GM12872 (cell line): ENCODE results near the gene CMTM7.

Experiments used
- CTCF ChIP-seq: IDR thresholded peaks from 3 replicates; pipeline ENCODE4 v1.5.1; 2011; ENCODE audit warnings: low read depth, mild to moderate bottlenecking, low read length, moderate library complexity; ENCODE audit not compliant: insufficient read depth

CMTM7 gene

DNA sequence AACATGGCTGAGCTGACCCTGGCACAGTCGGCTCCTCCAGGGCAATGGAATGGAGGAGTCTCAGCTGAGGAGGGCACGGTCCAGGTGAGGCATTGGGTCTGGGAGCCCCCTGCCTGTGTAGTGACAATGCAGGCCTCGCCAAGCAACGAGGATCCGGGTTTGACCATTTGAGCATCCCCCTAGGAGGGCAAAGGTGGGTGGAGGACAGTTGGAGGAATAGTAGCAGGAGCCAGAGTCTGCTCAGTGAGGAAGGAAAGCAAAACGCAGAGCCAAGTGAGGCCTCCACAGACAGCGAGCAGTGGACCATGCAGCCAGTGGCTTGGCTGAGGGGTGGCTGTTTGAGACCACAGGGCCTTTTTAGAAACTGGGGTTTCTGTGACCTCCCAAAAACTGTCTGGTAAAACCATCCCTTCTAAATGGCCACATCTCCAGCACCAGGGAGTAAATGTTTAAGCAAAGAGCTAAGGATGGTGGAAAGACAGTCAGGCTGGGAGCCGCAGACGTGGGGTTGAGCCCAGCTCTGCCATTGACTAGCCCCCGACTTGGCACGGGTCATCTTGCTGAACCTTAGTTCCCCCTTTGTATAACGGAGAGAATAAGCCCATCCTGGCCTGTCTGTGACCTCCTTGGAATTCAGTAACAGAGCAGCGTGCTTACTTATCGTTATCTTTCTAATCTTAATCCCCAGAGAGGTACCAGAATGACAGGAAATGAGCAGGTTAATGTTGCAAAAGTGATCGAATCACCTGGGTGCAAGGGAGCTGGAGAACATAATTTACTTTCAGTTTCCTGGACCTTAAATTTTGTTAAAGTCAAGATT lies 64.2 kb downstream of the CMTM7 start:
- TF ChIP-seq CTCF, result no peak

DNA sequence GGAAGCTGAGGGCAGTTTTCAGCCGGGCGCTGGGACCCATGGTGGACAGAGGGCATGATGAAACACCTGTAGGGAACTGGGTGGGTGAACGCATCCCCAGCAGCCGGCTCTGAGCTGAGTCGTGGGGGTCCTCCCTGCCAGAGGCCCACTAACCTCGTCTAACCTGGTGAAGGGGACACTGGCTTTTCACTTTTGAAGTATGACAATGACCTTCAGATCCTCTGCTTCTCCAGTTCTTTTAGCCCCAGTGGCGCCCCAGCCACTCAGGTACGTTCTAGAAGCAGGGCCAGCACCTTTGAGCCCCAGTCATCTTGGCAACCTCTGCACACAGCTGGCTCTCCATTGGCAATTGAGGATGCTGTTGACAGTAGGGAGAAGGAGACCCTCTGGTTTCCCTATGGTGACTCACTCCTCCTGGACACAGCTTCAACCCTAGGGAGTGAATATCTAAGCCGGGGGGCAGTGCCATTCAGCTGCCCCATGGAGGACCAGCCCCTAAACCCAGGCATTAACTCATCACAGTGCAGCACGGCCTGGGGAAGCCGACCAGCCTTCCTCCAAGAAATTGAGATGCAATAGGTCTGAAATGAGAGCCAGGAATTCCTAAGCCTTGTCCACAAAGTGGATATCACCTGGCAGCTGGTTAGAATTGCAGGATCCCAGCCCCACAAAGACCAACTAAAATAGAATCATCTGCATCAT lies 64.9 kb downstream of the CMTM7 start:
- TF ChIP-seq CTCF, result no peak

DNA sequence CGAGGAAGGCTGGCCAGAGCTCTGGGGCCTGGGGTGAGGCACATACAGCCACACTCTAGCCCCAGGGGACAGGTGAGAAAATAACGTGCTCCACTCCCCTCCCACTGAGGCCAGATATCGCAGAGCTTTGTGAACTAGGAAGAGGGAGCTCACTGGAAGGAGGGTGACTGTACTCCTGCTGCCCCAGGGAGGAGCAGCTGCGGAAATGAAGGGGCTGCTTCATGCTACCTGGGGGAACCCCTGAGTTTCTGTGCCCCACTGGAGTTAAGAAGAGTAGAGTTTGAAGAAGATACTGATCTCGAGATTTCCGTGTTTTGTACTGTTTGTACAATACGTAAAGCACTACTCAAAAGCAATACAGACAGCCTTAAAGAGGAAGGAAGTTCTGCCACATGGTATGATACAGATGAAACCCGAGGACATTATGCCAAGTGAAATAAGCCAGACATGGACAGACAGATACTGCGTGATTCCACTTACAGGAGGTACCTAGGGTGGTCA lies 66.4 kb downstream of the CMTM7 start:
- TF ChIP-seq CTCF, result no peak

- no peak for TF ChIP-seq CTCF
These were observed 67.8 kb downstream of the CMTM7 start for GRCh38 chr3:32459450-32459849.

- TF ChIP-seq CTCF, result no peak
These were observed 68.5 kb downstream of the CMTM7 start for GRCh38 chr3:32460031-32460749.

- peak; percentile 99 for TF ChIP-seq CTCF
These were observed 75.8 kb downstream of the CMTM7 start for GRCh38 chr3:32467333-32468070.
